Stimulated activated naive CD8-positive, alpha-beta T cell treated with anti-CD3 and anti-CD28 coated beads, Interleukin-15, amount 100 ng/mL, for 72 hours (primary cell): ENCODE results near the gene JARID2.

Source experiments
- ATAC-seq: fragments of 150-1000 bp; cut with Tn5 transposase; 2 replicates; pipeline ENCODE4 v1.10.0; 2021; ENCODE audit warnings: mild to moderate bottlenecking, moderate library complexity
- DNase-seq, 2 donors: peaks; one replicate each; pipeline ENCODE4 v3.0.0; 2021 to 2022
- H3K27ac Mint-ChIP-seq, 2 donors: one replicate each; pipeline ENCODE4 v1.8.0; 2022; ENCODE audit warnings: mild to moderate bottlenecking in 2 of 2, mixed read lengths in 2 of 2, moderate library complexity in 2 of 2
- H3K27me3 Mint-ChIP-seq: one replicate; pipeline ENCODE4 v1.8.0; 2022; ENCODE audit warnings: mixed read lengths
- H3K4me1 Mint-ChIP-seq: one replicate; pipeline ENCODE4 v1.8.0; 2022; ENCODE audit warnings: mild to moderate bottlenecking, mixed read lengths
- H3K4me3 Mint-ChIP-seq, 2 donors: one replicate each; pipeline ENCODE4 v1.8.0; 2022; ENCODE audit warnings: mild to moderate bottlenecking in 2 of 2, mixed read lengths in 2 of 2, moderate library complexity in 1 of 2
- H3K9me3 Mint-ChIP-seq, 2 donors: one replicate each; pipeline ENCODE4 v1.8.0; 2022; ENCODE audit warnings: mixed read lengths in 2 of 2

The JARID2 gene

GRCh38 chr6:15498640-15499039, 252.8 kb downstream of the JARID2 start:
- no peak for ATAC-seq
- Mint-ChIP-seq H3K27ac (no peak overlapping the region), H3K27me3 (no peaks in the 10 kb centered on the region), H3K4me1 (peaks cover 17% of the 10 kb centered on the region), H3K9me3 (no peaks in the 10 kb centered on the region), H3K4me3 (no peak overlapping the region)
- no peak for DNase-seq

GRCh38 chr6:15499125-15499524, 253.3 kb downstream of the JARID2 start:
- DNase-seq (no peak), ATAC-seq (no peak)
- no peak overlapping the region for H3K4me3 Mint-ChIP-seq
- H3K9me3 Mint-ChIP-seq: no peaks in the 10 kb centered on the region
- H3K4me1 Mint-ChIP-seq: peaks cover 17% of the 10 kb centered on the region
- H3K27me3 Mint-ChIP-seq: no peaks in the 10 kb centered on the region
- peak overlapping the region in 1 of 2 donors; percentile 35 for H3K27ac Mint-ChIP-seq

GRCh38 chr6:15499591-15499990, 253.7 kb downstream of the JARID2 start:
- H3K9me3 Mint-ChIP-seq: no peaks in the 10 kb centered on the region
- ATAC-seq (no peak), DNase-seq (no peak)
- H3K4me1 Mint-ChIP-seq: peaks cover 17% of the 10 kb centered on the region
- H3K4me3 Mint-ChIP-seq: no peak overlapping the region
- H3K27ac Mint-ChIP-seq: peak overlapping the region in 1 of 2 donors; percentile 35
- H3K27me3 Mint-ChIP-seq: no peaks in the 10 kb centered on the region

- H3K27me3 Mint-ChIP-seq: no peaks in the 10 kb centered on the region
- no peak overlapping the region for H3K27ac Mint-ChIP-seq
- H3K9me3 Mint-ChIP-seq: no peaks in the 10 kb centered on the region
- peaks cover 17% of the 10 kb centered on the region for H3K4me1 Mint-ChIP-seq
- ATAC-seq: no peak
- DNase-seq: no peak
- no peak overlapping the region for H3K4me3 Mint-ChIP-seq
Observed at GRCh38 chr6:15500078-15500740, 254.3 kb downstream of the JARID2 start.

GRCh38 chr6:15500901-15501825, 255.3 kb downstream of the JARID2 start:
- ATAC-seq (no peak), DNase-seq (no peak)
- peak overlapping the region in 1 of 2 donors; percentile 83 for H3K27ac Mint-ChIP-seq

GRCh38 chr6:15501826-15502445, 256.1 kb downstream of the JARID2 start:
- H3K4me3 Mint-ChIP-seq: no peak overlapping the region
- H3K9me3 Mint-ChIP-seq: no peaks in the 10 kb centered on the region
- no peaks in the 10 kb centered on the region for H3K27me3 Mint-ChIP-seq
- H3K27ac Mint-ChIP-seq: peak overlapping the region in 1 of 2 donors; percentile 67
- DNase-seq (no peak), ATAC-seq (no peak)
- peaks cover 17% of the 10 kb centered on the region for H3K4me1 Mint-ChIP-seq

More at GRCh38 chr6:15500901-15501825, 255.3 kb downstream of the JARID2 start:
- Mint-ChIP-seq H3K4me1 (peaks cover 17% of the 10 kb centered on the region), H3K27me3 (no peaks in the 10 kb centered on the region), H3K4me3 (no peak overlapping the region), H3K9me3 (no peaks in the 10 kb centered on the region)

- no peak for ATAC-seq
- no peak for DNase-seq
- Mint-ChIP-seq H3K4me3 (no peak overlapping the region), H3K4me1 (peaks cover 16% of the 10 kb centered on the region), H3K27ac (peak overlapping the region in 1 of 2 donors; percentile 67), H3K9me3 (no peaks in the 10 kb centered on the region), H3K27me3 (no peaks in the 10 kb centered on the region)
Observed at GRCh38 chr6:15502446-15503345, 256.8 kb downstream of the JARID2 start.

- H3K4me3 Mint-ChIP-seq: no peak overlapping the region
- ATAC-seq: no peak
- H3K27ac Mint-ChIP-seq: peak overlapping the region in 1 of 2 donors; percentile 12
- no peak for DNase-seq
- no peaks in the 10 kb centered on the region for H3K27me3 Mint-ChIP-seq
- H3K4me1 Mint-ChIP-seq: peaks cover 10% of the 10 kb centered on the region
- H3K9me3 Mint-ChIP-seq: no peaks in the 10 kb centered on the region
Observed at GRCh38 chr6:15503346-15503680, 257.4 kb downstream of the JARID2 start.

GRCh38 chr6:15504040-15504495, 258.2 kb downstream of the JARID2 start:
- Mint-ChIP-seq H3K27me3 (no peaks in the 10 kb centered on the region), H3K27ac (peak overlapping the region in 1 of 2 donors; percentile 92), H3K9me3 (no peaks in the 10 kb centered on the region), H3K4me3 (no peak overlapping the region), H3K4me1 (peaks cover 8% of the 10 kb centered on the region)
- DNase-seq: no peak
- ATAC-seq: no peak

- DNase-seq (no peak), ATAC-seq (no peak)
- Mint-ChIP-seq H3K4me3 (no peak overlapping the region), H3K27ac (no peak overlapping the region), H3K4me1 (peaks cover 4% of the 10 kb centered on the region), H3K27me3 (no peaks in the 10 kb centered on the region), H3K9me3 (no peaks in the 10 kb centered on the region)
Observed at GRCh38 chr6:15504581-15505350, 258.9 kb downstream of the JARID2 start.

- Mint-ChIP-seq H3K9me3 (no peaks in the 10 kb centered on the region), H3K27me3 (no peaks in the 10 kb centered on the region), H3K4me3 (no peak overlapping the region), H3K27ac (peak overlapping the region; percentile 25 to 66), H3K4me1 (no peaks in the 10 kb centered on the region)
- DNase-seq (no peak), ATAC-seq (no peak)
Observed at GRCh38 chr6:15505463-15505918, 259.6 kb downstream of the JARID2 start.

GRCh38 chr6:15506066-15506465, 260.2 kb downstream of the JARID2 start:
- Mint-ChIP-seq H3K27me3 (no peaks in the 10 kb centered on the region), H3K9me3 (no peaks in the 10 kb centered on the region), H3K27ac (peak overlapping the region; percentile 25 to 30), H3K4me3 (no peak overlapping the region), H3K4me1 (no peaks in the 10 kb centered on the region)
- ATAC-seq: no peak
- no peak for DNase-seq

- H3K27ac Mint-ChIP-seq: no peak overlapping the region
- no peaks in the 10 kb centered on the region for H3K4me1 Mint-ChIP-seq
Observed at GRCh38 chr6:15507221-15507620, 261.4 kb downstream of the JARID2 start.

GRCh38 chr6:15507746-15508145, 261.9 kb downstream of the JARID2 start:
- ATAC-seq (no peak), DNase-seq (no peak)
- Mint-ChIP-seq H3K4me1 (no peaks in the 10 kb centered on the region), H3K4me3 (no peak overlapping the region), H3K27ac (no peak overlapping the region), H3K27me3 (no peaks in the 10 kb centered on the region), H3K9me3 (no peaks in the 10 kb centered on the region)

More at GRCh38 chr6:15507221-15507620, 261.4 kb downstream of the JARID2 start:
- Mint-ChIP-seq H3K27me3 (no peaks in the 10 kb centered on the region), H3K9me3 (no peaks in the 10 kb centered on the region), H3K4me3 (no peak overlapping the region)
- DNase-seq (no peak), ATAC-seq (no peak)
